ENCODE results near the gene ZFAND3.
A peak's percentile ranks its signal among the peaks of the same experiment; 100 is the strongest.
"Not testable (repeated sequence)": the region's sequence is repeated elsewhere in the genome, so short reads cannot be mapped to it uniquely, and the experiment has no call there.

Gene ZFAND3

DNA sequence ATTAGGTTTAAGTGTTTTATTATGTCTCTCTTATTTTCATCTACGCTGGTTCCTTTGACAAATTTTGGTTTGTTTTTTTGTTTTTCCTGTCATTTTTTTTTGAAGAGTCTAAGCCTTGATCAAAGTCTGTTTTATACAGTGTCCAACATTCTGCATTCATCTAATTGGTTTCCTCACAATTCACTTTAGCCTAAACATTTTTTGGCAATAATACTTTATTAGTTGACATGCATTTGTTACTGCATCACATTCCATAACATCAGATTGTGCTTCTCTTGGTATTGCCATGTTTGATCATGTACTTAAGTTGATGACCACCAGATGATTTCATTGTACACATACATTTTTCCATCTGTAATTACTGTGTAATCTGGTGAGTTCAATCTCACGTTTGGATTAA lies 173.2 kb downstream of the ZFAND3 start:
- no peak for TF ChIP-seq CTCF (conservative IDR thresholded peaks at IDR 0.05; ENCODE audit: low read depth, low read length)
- no peak overlapping the region for H3K4me3 ChIP-seq (ENCODE audit: low read length)
- DNase-seq (ENCODE audit: low read depth), result no peak

DNA sequence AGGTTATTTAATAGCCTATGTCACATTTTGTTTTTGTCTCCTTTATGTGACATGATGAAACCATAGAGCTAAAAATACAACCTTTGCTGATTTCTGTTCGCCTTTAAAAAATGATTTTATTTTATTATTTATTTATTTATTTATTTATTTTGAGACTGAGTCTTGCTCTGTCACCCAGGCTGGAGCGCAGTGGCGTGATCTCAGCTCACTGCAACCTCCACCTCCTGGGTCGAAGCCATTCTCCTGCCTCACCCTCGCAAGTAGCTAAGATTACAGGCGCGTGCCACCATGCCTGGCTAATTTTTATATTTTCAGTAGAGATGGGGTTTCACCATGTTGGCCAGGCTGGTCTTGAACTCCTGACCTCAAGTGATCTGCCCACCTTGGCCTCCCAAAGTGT lies 173.7 kb downstream of the ZFAND3 start:
- DNase-seq (ENCODE audit: low read depth), result not testable (repeated sequence)

DNA sequence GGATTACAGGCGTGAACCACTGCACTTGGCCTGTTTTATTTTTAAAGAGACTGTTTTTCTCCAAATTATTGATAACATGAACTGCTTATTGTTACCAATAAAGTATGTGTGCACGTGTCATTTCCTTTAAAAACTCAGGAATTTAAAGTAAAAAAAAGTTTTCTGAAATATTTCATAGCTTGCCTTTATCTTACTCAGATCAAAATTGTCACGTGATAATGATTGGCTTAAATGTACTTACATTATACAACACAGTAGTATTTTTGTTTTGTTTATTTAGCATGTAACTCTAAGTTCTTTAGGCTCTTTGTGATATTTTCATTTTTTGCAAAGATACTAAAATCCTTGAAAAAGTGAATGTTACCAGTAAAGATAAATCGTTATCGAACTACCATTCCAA lies 174.1 kb downstream of the ZFAND3 start:
- no peak for TF ChIP-seq CTCF (conservative IDR thresholded peaks at IDR 0.05; ENCODE audit: low read depth, low read length)
- no peak overlapping the region for H3K4me3 ChIP-seq (ENCODE audit: low read length)
- no peak for DNase-seq (ENCODE audit: low read depth)

More for the DNA sequence above, 173.7 kb downstream of the ZFAND3 start:
- not testable (repeated sequence) for H3K4me3 ChIP-seq (ENCODE audit: low read length)

GRCh38 chr6:37994223-37994622 lies 174.7 kb downstream of the ZFAND3 start:
- H3K4me3 ChIP-seq (ENCODE audit: low read length), result no peak overlapping the region
- peak; percentile 37 for DNase-seq (ENCODE audit: low read depth)
- TF ChIP-seq CTCF (conservative IDR thresholded peaks at IDR 0.05; ENCODE audit: low read depth, low read length), result no peak

DNA sequence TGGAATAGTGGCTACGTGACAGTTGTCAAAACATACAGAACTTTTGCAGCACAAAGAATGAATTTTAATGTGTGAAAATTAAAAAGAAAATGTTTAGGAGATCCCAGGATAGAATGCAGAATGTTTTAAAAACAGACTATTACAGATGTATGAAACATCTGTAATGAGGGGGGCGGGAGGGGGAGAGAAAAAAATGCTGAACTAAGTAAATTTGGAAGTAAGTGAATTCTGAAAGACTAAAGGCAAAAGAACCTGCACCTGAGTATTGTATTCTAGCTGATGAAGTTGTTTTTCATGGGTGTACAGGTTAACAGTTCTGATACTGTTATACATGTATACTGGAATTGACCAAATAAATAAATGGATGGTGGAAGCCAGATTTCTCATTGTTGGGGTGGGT lies 178.8 kb downstream of the ZFAND3 start:
- DNase-seq (ENCODE audit: low read depth), result no peak
- TF ChIP-seq CTCF (conservative IDR thresholded peaks at IDR 0.05; ENCODE audit: low read depth, low read length), result no peak
- H3K4me3 ChIP-seq (ENCODE audit: low read length), result no peak overlapping the region

- no peak overlapping the region for H3K4me3 ChIP-seq (ENCODE audit: low read length)
- no peak for TF ChIP-seq CTCF (conservative IDR thresholded peaks at IDR 0.05; ENCODE audit: low read depth, low read length)
- no peak for DNase-seq (ENCODE audit: low read depth)
Measured at GRCh38 chr6:38001386-38001785, 181.9 kb downstream of the ZFAND3 start.

- DNase-seq (ENCODE audit: low read depth), result no peak
- no peak for TF ChIP-seq CTCF (conservative IDR thresholded peaks at IDR 0.05; ENCODE audit: low read depth, low read length)
- no peak overlapping the region for H3K4me3 ChIP-seq (ENCODE audit: low read length)
Measured at GRCh38 chr6:38004908-38005307, 185.4 kb downstream of the ZFAND3 start.

- DNase-seq (ENCODE audit: low read depth), result no peak
- TF ChIP-seq CTCF (conservative IDR thresholded peaks at IDR 0.05; ENCODE audit: low read depth, low read length), result no peak
- H3K4me3 ChIP-seq (ENCODE audit: low read length), result no peak overlapping the region
Measured at GRCh38 chr6:38011937-38012336, 192.4 kb downstream of the ZFAND3 start.

Data from retinal pigment epithelial cell (primary cell).